Retina (tissue), 1 donor: ENCODE measurements around the gene LBP.
"Not testable (repeated sequence)": the region's sequence is repeated elsewhere in the genome, so short reads cannot be mapped to it uniquely, and the experiment has no call there.

Source experiments
- DNase-seq: peaks from one replicate; pipeline ENCODE4 v3.0.0-alpha.2; 2016

Gene LBP

GRCh38 chr20:38324159-38324558, 22.1 kb upstream of the LBP start:
- DNase-seq: no peak

- DNase-seq: no peak
Observed at GRCh38 chr20:38325167-38325566, 21.1 kb upstream of the LBP start.

- no peak for DNase-seq
Observed at GRCh38 chr20:38325905-38326304, 20.4 kb upstream of the LBP start.

- no peak for DNase-seq
Observed at GRCh38 chr20:38326309-38326708, 20.0 kb upstream of the LBP start.

- no peak for DNase-seq
Observed at GRCh38 chr20:38330638-38331037, 15.6 kb upstream of the LBP start.

- no peak for DNase-seq
Observed at GRCh38 chr20:38331245-38331644, 15.0 kb upstream of the LBP start.

GRCh38 chr20:38331814-38332213, 14.5 kb upstream of the LBP start:
- DNase-seq: no peak

GRCh38 chr20:38334016-38334415, 12.3 kb upstream of the LBP start:
- no peak for DNase-seq

- no peak for DNase-seq
Observed at GRCh38 chr20:38336726-38337125, 9.6 kb upstream of the LBP start.

GRCh38 chr20:38337561-38338140, 8.6 kb upstream of the LBP start:
- no peak for DNase-seq

GRCh38 chr20:38338849-38339520, 7.3 kb upstream of the LBP start:
- no peak for DNase-seq

GRCh38 chr20:38339521-38339896, 6.8 kb upstream of the LBP start:
- DNase-seq: not testable (repeated sequence)

GRCh38 chr20:38339997-38340396, 6.3 kb upstream of the LBP start:
- no peak for DNase-seq

GRCh38 chr20:38340693-38341092, 5.6 kb upstream of the LBP start:
- no peak for DNase-seq

- DNase-seq: no peak
Observed at GRCh38 chr20:38342216-38342615, 4.1 kb upstream of the LBP start.

- DNase-seq: no peak
Observed at GRCh38 chr20:38342713-38343310, 3.5 kb upstream of the LBP start.

GRCh38 chr20:38343311-38344106, 2.8 kb upstream of the LBP start:
- DNase-seq: no peak

- DNase-seq: no peak
Observed at GRCh38 chr20:38344107-38344701, 2.1 kb upstream of the LBP start.

- no peak for DNase-seq
Observed at GRCh38 chr20:38345643-38346042, 639 bp upstream of the LBP start.

GRCh38 chr20:38346741-38347140, 459 bp downstream of the LBP start:
- no peak for DNase-seq

- no peak for DNase-seq
Observed at GRCh38 chr20:38349856-38350255, 3.6 kb downstream of the LBP start.

- DNase-seq: no peak
Observed at GRCh38 chr20:38350879-38351775, 4.8 kb downstream of the LBP start.
